Neural cell (in vitro differentiated cells): ENCODE results near the gene RGS9.

ENCODE experiments used
- CTCF ChIP-seq: fragments of 450-650 bp; IDR thresholded peaks from 2 replicates; pipeline ENCODE4 v1.5.1; 2014; ENCODE audit warnings: antibody characterized with exemption, mild to moderate bottlenecking, moderate library complexity; ENCODE audit not compliant: poor library complexity, severe bottlenecking
- EP300 ChIP-seq: fragments of 450-650 bp; conservative IDR thresholded peaks from 2 replicates; pipeline ENCODE4 v1.6.1; 2014; ENCODE audit warnings: antibody characterized with exemption, mild to moderate bottlenecking, moderate library complexity; ENCODE audit not compliant: poor library complexity, severe bottlenecking
- EZH2 ChIP-seq: fragments of 200-600, 300-800 bp; shearing (Covaris generic), sonication (generic); IDR thresholded peaks from 2 replicates; pipeline ENCODE4 v1.6.1; 2014; ENCODE audit warnings: antibody characterized with exemption, low read length, borderline replicate concordance, mild to moderate bottlenecking; ENCODE audit not compliant: insufficient read depth, poor library complexity, severe bottlenecking
- MXI1 ChIP-seq: fragments of 450-650 bp; conservative IDR thresholded peaks from 2 replicates; pipeline ENCODE4 v1.6.1; 2014; ENCODE audit warnings: antibody characterized with exemption, mild to moderate bottlenecking; ENCODE audit not compliant: poor library complexity, severe bottlenecking
- POLR2AphosphoS5 ChIP-seq: IDR thresholded peaks from 2 replicates; pipeline ENCODE4 v1.6.1; 2012
- RAD21 ChIP-seq: fragments of 450-650 bp; conservative IDR thresholded peaks from 2 replicates; pipeline ENCODE4 v1.6.1; 2014; ENCODE audit warnings: antibody characterized with exemption, mild to moderate bottlenecking, moderate library complexity
- REST ChIP-seq: IDR thresholded peaks from 2 replicates; pipeline ENCODE4 v1.6.1; 2012; ENCODE audit warnings: borderline replicate concordance
- SMC3 ChIP-seq: fragments of 450-650 bp; conservative IDR thresholded peaks from 2 replicates; pipeline ENCODE4 v1.6.1; 2014; ENCODE audit warnings: antibody characterized with exemption, mild to moderate bottlenecking, moderate library complexity; ENCODE audit not compliant: poor library complexity
- TAF1 ChIP-seq: IDR thresholded peaks from 2 replicates; pipeline ENCODE4 v1.6.1; 2012; ENCODE audit warnings: low read depth

GRCh38 chr17:65104973-65105372 lies 32.2 kb upstream of the RGS9 start:
- no peak for TF ChIP-seq CTCF
- TF ChIP-seq EZH2, result no peak
- TF ChIP-seq EP300, result no peak
- no peak for TF ChIP-seq RAD21
- no peak for TF ChIP-seq TAF1
- TF ChIP-seq REST, result no peak
- TF ChIP-seq SMC3, result no peak
- no peak for TF ChIP-seq POLR2AphosphoS5
- TF ChIP-seq MXI1, result no peak
